GM12865 (cell line): ENCODE measurements around the gene NELFB.

Experiments
- DNase-seq: peaks from one replicate; pipeline ENCODE4 v3.0.0; 2010; ENCODE audit warnings: low read depth
- H3K4me3 ChIP-seq: 2 replicates; pipeline ENCODE4 v1.5.1; 2011; ENCODE audit warnings: mild to moderate bottlenecking, low read depth, low read length, control low read depth
- CTCF ChIP-seq: IDR thresholded peaks from 2 replicates; pipeline ENCODE4 v1.5.1; 2011; ENCODE audit warnings: low read length, control low read depth, low read depth, inconsistent platforms; ENCODE audit not compliant: insufficient read depth; ENCODE audit errors: missing control alignments

Gene NELFB

GRCh38 chr9:137233143-137233980 is 21.8 kb upstream of the NELFB start:
- no peak overlapping the region for H3K4me3 ChIP-seq
- DNase-seq, result no peak
- TF ChIP-seq CTCF, result no peak

- no peak for DNase-seq
- no peak for TF ChIP-seq CTCF
- H3K4me3 ChIP-seq, result no peak overlapping the region
Measured at GRCh38 chr9:137234055-137234697, 21.0 kb upstream of the NELFB start.

GRCh38 chr9:137234758-137235423 is 20.2 kb upstream of the NELFB start:
- no peak for TF ChIP-seq CTCF
- DNase-seq, result no peak
- no peak overlapping the region for H3K4me3 ChIP-seq

DNA sequence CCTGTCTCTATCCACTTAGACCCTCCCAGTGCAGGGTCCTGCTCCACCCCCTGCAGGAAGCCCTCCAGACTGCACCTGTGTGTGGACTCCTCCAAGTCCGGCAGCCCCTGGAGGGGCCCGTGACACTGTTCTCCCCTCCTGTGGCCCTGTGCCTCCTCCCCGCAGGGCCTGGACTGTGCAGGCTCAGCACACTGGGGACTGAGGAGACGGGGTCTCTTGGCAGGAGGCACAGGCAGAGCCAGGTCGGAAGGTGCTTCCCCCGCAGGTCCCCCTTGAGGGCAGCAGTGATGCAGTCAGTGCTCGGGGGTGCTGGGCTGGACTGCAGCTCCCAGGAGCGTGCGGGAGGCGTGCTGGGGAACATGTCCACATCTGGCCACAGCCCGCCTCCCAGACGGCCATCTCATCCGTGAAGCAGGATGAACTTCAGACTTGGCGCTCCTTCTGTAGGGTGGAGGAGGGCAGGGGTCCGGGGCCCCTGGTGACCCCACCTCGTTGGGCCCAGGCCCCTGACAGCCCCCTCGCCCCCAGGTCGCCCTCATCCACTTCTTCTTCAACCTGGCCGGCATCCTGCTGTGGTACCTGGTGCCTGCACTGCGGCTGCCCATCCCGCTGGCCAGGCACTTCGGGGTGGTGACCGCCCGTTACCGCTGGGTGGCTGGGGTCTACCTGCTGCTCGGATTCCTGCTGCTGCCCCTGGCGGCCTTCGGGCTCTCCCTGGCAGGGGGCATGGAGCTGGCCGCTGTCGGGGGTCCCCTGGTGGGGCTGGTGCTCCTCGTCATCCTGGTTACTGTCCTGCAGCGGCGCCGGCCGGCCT is 19.5 kb upstream of the NELFB start:
- no peak for DNase-seq
- H3K4me3 ChIP-seq, result no peak overlapping the region
- no peak for TF ChIP-seq CTCF

DNA sequence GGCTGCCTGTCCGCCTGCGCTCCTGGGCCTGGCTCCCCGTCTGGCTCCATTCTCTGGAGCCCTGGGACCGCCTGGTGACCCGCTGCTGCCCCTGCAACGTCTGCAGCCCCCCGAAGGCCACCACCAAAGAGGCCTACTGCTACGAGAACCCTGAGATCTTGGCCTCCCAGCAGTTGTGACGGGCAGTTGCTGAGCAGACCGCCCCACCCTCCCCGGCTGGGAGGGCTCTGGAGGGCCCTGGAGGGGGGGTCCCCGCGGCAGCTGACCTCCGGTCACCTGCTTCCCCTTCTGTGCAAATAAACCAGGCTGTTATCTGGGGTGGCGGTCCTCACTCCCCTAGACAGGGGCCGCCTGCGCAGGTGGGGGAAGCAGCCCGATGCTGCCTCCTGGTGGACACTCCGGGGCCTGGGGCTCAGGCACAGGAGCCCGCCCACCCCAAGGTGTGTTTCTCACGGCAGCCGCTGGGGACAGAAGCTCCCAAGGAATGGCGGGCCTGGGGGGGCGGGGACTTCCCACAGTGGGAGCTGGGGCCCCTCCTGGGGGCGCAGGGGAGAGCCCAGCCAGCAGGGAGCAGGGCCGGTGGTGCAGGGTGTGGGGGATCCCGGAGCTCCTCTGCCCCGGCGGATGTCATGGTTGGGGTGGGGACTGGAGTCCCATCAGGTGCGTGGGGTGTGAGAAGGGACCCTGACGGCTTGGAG is 18.7 kb upstream of the NELFB start:
- peak; percentile 98 for TF ChIP-seq CTCF
- peak; percentile 91 for DNase-seq
- H3K4me3 ChIP-seq, result no peak overlapping the region

DNA sequence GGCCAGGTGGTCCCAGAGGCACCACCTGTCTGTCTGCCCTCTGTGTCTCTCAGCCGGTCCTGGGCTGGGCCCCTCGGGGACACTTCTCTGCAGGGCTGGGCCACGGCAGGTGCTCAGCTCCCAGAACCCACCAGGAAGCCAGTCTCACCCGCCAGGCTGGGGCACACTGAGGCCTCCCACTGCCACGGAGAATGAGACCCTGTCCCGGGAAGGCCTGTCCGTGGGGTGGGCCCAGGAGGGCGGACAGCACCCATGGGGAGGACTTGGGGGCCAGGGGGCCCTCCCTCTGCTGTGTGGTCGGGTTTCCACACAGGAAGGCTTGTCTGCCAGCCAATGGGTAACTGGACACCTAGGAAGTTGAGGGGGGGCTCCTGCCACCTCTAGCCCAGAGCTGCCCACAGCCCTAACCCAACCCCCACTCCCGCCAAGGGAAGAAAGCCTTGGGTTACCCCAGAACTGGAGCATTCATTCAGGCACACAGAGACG is 18.1 kb upstream of the NELFB start:
- no peak overlapping the region for H3K4me3 ChIP-seq
- DNase-seq, result no peak
- TF ChIP-seq CTCF, result no peak
